ENCODE results near the gene PRR3. TPM values are rescaled to one million over a fixed set of nuclear protein-coding genes. Genes with fewer than 3 reads are reported as not detected.

PRR3 gene
- total RNA-seq, 1 donor from 2014 or later: 13.7 TPM

DNA sequence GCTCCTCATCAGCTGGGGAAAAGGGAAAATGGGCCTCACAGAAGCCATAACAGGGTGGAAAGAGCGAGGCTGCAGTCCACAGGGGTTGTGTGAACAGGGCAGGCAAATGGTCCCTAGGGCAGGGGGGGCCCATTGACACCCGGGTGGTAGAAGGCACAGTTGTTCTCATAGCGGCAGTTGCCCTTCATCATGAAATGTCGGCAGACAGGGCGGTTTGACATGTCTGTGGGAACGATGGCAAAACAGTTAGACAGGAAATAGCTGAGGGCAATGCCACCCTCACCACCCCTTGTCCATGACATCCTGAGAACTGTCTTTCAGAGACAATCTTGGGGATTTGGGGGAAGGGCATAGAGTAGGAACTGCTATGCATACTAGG is 44.3 kb downstream of the PRR3 start:
- Histone ChIP-seq H3K27ac (no peak overlapping the region), H2AFZ (replicated peaks) (no peak overlapping the region), H3K79me2 (ENCODE audit: low read depth) (no peaks in the 10 kb centered on the region), H3K4me1 (no peaks in the 10 kb centered on the region), H3K36me3 (peaks cover 6% of the 10 kb centered on the region), H3K4me2 (no peak overlapping the region), H3K27me3 (no peaks in the 10 kb centered on the region), H3F3A (ENCODE audit: low read depth) (peaks cover 80% of the 10 kb centered on the region), H3K9ac (no peak overlapping the region), H3K9me3 (ENCODE audit: low read depth) (no peaks in the 10 kb centered on the region), H4K20me1 (ENCODE audit: low read depth) (peaks cover 29% of the 10 kb centered on the region), H3K4me3 (no peak overlapping the region)
- TF ChIP-seq EZH2phosphoT487 (IDR thresholded peaks at IDR 0.05) (no peak), EZH2 (IDR thresholded peaks at IDR 0.05) (no peak)
- TF ChIP-seq, protein P1, sequence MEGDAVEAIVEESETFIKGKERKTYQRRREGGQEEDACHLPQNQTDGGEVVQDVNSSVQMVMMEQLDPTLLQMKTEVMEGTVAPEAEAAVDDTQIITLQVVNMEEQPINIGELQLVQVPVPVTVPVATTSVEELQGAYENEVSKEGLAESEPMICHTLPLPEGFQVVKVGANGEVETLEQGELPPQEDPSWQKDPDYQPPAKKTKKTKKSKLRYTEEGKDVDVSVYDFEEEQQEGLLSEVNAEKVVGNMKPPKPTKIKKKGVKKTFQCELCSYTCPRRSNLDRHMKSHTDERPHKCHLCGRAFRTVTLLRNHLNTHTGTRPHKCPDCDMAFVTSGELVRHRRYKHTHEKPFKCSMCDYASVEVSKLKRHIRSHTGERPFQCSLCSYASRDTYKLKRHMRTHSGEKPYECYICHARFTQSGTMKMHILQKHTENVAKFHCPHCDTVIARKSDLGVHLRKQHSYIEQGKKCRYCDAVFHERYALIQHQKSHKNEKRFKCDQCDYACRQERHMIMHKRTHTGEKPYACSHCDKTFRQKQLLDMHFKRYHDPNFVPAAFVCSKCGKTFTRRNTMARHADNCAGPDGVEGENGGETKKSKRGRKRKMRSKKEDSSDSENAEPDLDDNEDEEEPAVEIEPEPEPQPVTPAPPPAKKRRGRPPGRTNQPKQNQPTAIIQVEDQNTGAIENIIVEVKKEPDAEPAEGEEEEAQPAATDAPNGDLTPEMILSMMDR (IDR thresholded peaks at IDR 0.05): no peak
- no peak for DNase-seq (ENCODE audit: low spot score)
- peaks cover 4% of the 10 kb centered on the region for H3K27me3 Mint-ChIP-seq (ENCODE audit: insufficient read depth, low read depth)
- H3K9me3 Mint-ChIP-seq: no peaks in the 10 kb centered on the region
- no peak overlapping the region for H3K27ac Mint-ChIP-seq
- no peak overlapping the region for H3K4me3 Mint-ChIP-seq
- peaks cover 7% of the 10 kb centered on the region for H3K4me1 Mint-ChIP-seq
- peaks cover 46% of the 10 kb centered on the region for H3K36me3 Mint-ChIP-seq

DNA sequence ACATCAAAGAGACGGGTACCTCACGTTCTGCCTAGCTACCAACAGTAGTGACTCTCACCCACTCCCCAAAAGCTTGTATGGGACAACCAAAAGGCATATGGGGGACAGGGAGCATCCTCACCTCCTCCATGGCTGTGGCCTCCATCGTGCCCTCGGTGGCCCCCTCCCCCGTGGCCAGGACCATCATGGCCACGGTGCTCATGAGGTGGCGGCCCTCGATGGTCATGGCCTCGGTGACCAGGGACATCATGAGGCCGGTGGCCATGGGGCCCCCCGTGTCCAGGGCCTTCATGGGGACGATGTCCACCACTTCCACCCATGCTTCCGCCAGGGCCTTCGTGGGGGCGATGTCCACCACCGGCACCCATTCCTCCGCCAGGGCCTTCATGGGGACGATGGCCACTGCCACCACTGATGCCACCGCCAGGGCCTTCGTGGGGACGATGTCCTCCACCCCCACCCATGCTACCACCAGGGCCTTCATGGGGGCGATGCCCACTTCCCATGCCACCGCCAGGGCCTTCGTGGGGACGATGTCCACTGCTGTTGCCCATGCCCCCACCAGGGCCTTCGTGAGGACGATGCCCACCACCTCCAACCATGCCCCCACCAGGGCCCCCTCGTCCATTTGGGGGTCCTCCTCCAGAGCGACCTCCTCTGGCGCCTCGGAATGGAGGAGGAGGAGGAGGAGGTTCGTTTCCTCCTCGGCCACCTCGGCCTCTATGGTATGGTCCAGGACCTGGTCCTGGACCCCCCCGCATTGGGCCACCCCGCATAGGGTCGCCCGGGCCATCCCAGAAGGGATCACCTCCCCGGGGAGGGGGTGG is 44.9 kb downstream of the PRR3 start:
- Histone ChIP-seq H3K4me1 (no peaks in the 10 kb centered on the region), H3K4me2 (no peak overlapping the region), H3K4me3 (no peak overlapping the region), H3F3A (ENCODE audit: low read depth) (peaks cover 77% of the 10 kb centered on the region), H3K79me2 (ENCODE audit: low read depth) (no peaks in the 10 kb centered on the region), H2AFZ (replicated peaks) (no peak overlapping the region), H3K27me3 (no peaks in the 10 kb centered on the region), H3K9ac (no peak overlapping the region), H3K36me3 (peaks cover 12% of the 10 kb centered on the region), H4K20me1 (ENCODE audit: low read depth) (peaks cover 32% of the 10 kb centered on the region), H3K27ac (no peak overlapping the region), H3K9me3 (ENCODE audit: low read depth) (no peaks in the 10 kb centered on the region)
- TF ChIP-seq, protein P1 (IDR thresholded peaks at IDR 0.05): no peak
- TF ChIP-seq EZH2phosphoT487 (IDR thresholded peaks at IDR 0.05) (no peak), EZH2 (IDR thresholded peaks at IDR 0.05) (no peak)
- no peak overlapping the region for H3K4me3 Mint-ChIP-seq
- DNase-seq (ENCODE audit: low spot score): no peak
- H3K9me3 Mint-ChIP-seq: no peaks in the 10 kb centered on the region
- H3K4me1 Mint-ChIP-seq: peaks cover 6% of the 10 kb centered on the region
- H3K27me3 Mint-ChIP-seq (ENCODE audit: insufficient read depth, low read depth): peaks cover 4% of the 10 kb centered on the region
- peaks cover 48% of the 10 kb centered on the region for H3K36me3 Mint-ChIP-seq
- no peak overlapping the region for H3K27ac Mint-ChIP-seq

GRCh38 chr6:30603961-30604360 is 46.9 kb downstream of the PRR3 start:
- TF ChIP-seq, protein P1 (IDR thresholded peaks at IDR 0.05): no peak
- TF ChIP-seq EZH2 (IDR thresholded peaks at IDR 0.05): no peak
- no peak for TF ChIP-seq EZH2phosphoT487 (IDR thresholded peaks at IDR 0.05)
- H3K4me3 ChIP-seq: no peak overlapping the region
- H3K4me2 ChIP-seq: no peak overlapping the region
- H3K27ac Mint-ChIP-seq: no peak overlapping the region
- H3K79me2 ChIP-seq (ENCODE audit: low read depth): peaks cover 7% of the 10 kb centered on the region
- no peaks in the 10 kb centered on the region for H3K4me1 ChIP-seq
- no peak overlapping the region for H3K9ac ChIP-seq
- no peaks in the 10 kb centered on the region for H3K9me3 ChIP-seq (ENCODE audit: low read depth)
- no peak for DNase-seq (ENCODE audit: low spot score)
- no peaks in the 10 kb centered on the region for H3K27me3 ChIP-seq
- no peak overlapping the region for H2AFZ ChIP-seq (replicated peaks)
- peaks cover 5% of the 10 kb centered on the region for H3K27me3 Mint-ChIP-seq (ENCODE audit: insufficient read depth, low read depth)
- peaks cover 55% of the 10 kb centered on the region for H3K36me3 Mint-ChIP-seq
- H3K4me1 Mint-ChIP-seq: no peaks in the 10 kb centered on the region
- no peaks in the 10 kb centered on the region for H3K9me3 Mint-ChIP-seq
- no peak overlapping the region for H3K4me3 Mint-ChIP-seq
- H3K36me3 ChIP-seq: peaks cover 18% of the 10 kb centered on the region
- peaks cover 68% of the 10 kb centered on the region for H3F3A ChIP-seq (ENCODE audit: low read depth)
- peaks cover 44% of the 10 kb centered on the region for H4K20me1 ChIP-seq (ENCODE audit: low read depth)
- H3K27ac ChIP-seq: no peak overlapping the region

All from neural progenitor cell (in vitro differentiated cells).